ENCODE data around the gene NEU1.
"Not testable (repeated sequence)": the region's sequence is repeated elsewhere in the genome, so short reads cannot be mapped to it uniquely, and the experiment has no call there.

DNA sequence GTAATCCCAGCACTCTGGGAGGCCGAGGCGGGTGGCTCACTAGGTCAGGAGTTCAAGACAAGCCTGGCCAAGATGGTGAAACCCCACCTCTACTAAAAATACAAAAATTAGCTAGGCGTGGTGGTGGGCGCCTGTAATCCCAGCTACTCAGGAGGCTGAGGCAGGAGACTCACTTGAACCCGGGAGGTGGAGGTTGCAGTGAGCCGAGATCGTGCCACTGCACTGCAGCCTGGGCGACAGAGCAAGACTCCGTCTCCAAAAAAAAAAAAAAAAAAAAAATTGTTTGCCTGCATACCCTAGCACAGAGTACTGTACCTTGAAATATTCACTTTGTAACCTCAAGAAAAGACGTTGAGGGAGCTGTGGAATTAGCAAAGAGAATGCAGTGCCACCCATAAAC lies 42.2 kb downstream of the NEU1 start:
- TF ChIP-seq CTCF (IDR thresholded peaks at IDR 0.05); EZH2 (IDR thresholded peaks at IDR 0.05; ENCODE audit: borderline replicate concordance, insufficient read depth, low read depth, low read length, poor library complexity, severe bottlenecking): not testable (repeated sequence)
